ENCODE results near the gene DNAJC16.

DNA sequence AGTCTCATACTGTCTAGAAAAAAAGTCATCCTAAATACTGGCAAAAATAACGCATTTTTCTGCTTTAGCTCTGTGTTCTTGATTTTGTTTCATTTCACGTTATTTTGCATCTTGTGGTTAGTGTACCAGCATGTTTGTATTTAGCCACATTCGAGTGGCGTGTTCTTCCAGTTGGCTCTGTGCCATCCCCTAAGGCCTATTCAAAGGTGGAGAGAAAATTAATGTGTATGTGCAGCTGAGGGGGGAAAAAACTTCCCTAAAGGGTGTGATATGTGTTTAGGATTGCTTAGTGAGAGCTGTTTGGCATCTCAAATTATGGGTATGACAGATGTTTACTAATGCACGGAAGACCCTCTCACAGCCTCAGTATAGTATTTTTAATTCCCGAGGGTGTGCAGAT lies 12.1 kb downstream of the DNAJC16 start:
- TF ChIP-seq, protein P1, sequence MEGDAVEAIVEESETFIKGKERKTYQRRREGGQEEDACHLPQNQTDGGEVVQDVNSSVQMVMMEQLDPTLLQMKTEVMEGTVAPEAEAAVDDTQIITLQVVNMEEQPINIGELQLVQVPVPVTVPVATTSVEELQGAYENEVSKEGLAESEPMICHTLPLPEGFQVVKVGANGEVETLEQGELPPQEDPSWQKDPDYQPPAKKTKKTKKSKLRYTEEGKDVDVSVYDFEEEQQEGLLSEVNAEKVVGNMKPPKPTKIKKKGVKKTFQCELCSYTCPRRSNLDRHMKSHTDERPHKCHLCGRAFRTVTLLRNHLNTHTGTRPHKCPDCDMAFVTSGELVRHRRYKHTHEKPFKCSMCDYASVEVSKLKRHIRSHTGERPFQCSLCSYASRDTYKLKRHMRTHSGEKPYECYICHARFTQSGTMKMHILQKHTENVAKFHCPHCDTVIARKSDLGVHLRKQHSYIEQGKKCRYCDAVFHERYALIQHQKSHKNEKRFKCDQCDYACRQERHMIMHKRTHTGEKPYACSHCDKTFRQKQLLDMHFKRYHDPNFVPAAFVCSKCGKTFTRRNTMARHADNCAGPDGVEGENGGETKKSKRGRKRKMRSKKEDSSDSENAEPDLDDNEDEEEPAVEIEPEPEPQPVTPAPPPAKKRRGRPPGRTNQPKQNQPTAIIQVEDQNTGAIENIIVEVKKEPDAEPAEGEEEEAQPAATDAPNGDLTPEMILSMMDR (IDR thresholded peaks at IDR 0.05) = no peak
- no peak for TF ChIP-seq POLR2A (IDR thresholded peaks at IDR 0.05)

Measured in esophagus squamous epithelium (tissue), 4 donors.